Psoas muscle (tissue), 8 donors: Measurements from ENCODE around the gene MICB. TPM values are rescaled to one million over a fixed set of nuclear protein-coding genes. Genes with fewer than 3 reads are reported as not detected.

Source experiments
- ATAC-seq, 4 donors: fragments of 200-7000 bp; cut with Tn5 transposase; one replicate each; pipeline ENCODE4 v1.9.1; 2020; ENCODE audit warnings: moderate library complexity in 3 of 4, mild to moderate bottlenecking in 2 of 4
- DNase-seq, 2 donors: peaks; one replicate each; pipeline ENCODE4 v3.0.0-alpha.2; 2020
- H3K27ac ChIP-seq: fragments of 200-600 bp; one replicate; pipeline ENCODE4 v1.8.0; 2022
- H3K27me3 ChIP-seq, 3 donors: fragments of 200-600 bp in 1 of 3; one replicate each; pipeline versions ENCODE4 v1.6.1 to v1.8.0; 2013 to 2022; ENCODE audit warnings: low read length in 2 of 3, mild to moderate bottlenecking in 2 of 3, moderate library complexity in 1 of 3; ENCODE audit not compliant: insufficient read depth in 3 of 3
- H3K36me3 ChIP-seq, 2 donors: fragments of 200-600 bp in 1 of 2; one replicate each; pipeline versions ENCODE4 v1.6.1 to v1.8.0; 2013 to 2022; ENCODE audit warnings: low read depth in 1 of 2, mild to moderate bottlenecking in 1 of 2, moderate library complexity in 1 of 2; ENCODE audit not compliant: insufficient read depth in 1 of 2
- H3K4me1 ChIP-seq: fragments of 200-600 bp; one replicate; pipeline ENCODE4 v1.8.0; 2022
- H3K4me3 ChIP-seq: fragments of 200-600 bp; one replicate; pipeline ENCODE4 v1.8.0; 2022; ENCODE audit warnings: mild to moderate bottlenecking
- H3K9me3 ChIP-seq: fragments of 200-600 bp; one replicate; pipeline ENCODE4 v1.8.0; 2022
- WGBS, 3 donors: extraction: QIAGEN DNeasy Blood & Tissue Kit; methylation state at CpG; one replicate each; pipeline versions ENCODE4 v1.1.6 to v1.1.7; 2013; 5-methylcytosine and 5-hydroxymethylcytosine counted together
- intact Hi-C, 2 donors: fragments of 100-400 bp; cut with DNase I; formaldehyde crosslinking; loops; one replicate each; pipeline versions ENCODE4 v1.11.0 to v1.14.2; 2022
- polyA plus RNA-seq, 3 donors: library from polyadenylated mRNA; stranded (reverse); fragments of 200-250 nt; gene quantifications; one replicate each; pipeline ENCODE4 v1.2.3, GENCODE V29; 2013
- total RNA-seq, 4 donors: library from RNA; stranded (reverse); fragmentation: NEBNext Ultra II Directional in 2 of 4; extraction: Animal tissue kit (Norgen Biotek cat#: 25700) in 2 of 4; gene quantifications; one replicate each; pipeline versions ENCODE4 v1.2.1 to v1.2.4, GENCODE V29; 2021 to 2023
- TF ChIP-seq, protein P1 (sequence below): fragments of 200-600 bp; IDR thresholded peaks from one replicate; pipeline ENCODE4 v1.8.0; 2022; ENCODE audit warnings: antibody characterized with exemption
- donor health status: healthy with polysubstance abuse.
- donor health status: DM: no; HTN: no; CAD: no; lungs with moderate emphysema.
- donor health status: Bipolar disorder and iron deficiency.
- donor health status: healthy.
- donor health status: DM: yes; HTN: yes; CAD: no.
- donor health status: DM: no; HTN: no; CAD: no.
- donor health status: DM: no; HTN: no; CAD: no.
- donor health status: DM: yes; HTN: yes; CAD: no.

The MICB gene
- total and polyA plus RNA-seq, 7 donors = 0.25 to 1.0 (median 0.65) TPM

DNA sequence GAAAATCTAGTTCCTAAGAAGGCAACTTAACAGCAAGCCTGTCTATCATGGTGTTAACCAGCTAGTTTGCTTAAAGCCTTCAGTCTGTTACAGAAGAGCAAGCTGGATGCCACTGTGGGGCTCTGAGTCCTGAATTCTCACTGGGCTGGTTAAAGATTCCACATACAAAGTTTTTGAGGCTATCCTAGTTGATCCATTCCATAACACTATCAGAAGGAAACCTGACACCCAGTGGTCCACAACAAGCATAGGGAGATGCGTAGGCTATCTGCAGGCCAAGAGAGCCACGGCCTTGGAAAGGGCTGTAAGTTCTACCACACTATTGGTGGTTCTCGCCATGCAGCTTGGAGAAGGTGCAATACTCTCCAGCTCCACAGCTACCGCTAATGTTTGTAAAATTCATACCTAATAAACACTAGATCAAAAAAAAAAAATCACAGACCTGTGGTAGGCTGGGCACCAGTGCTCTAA, 30.4 kb downstream of the MICB start:
- ATAC-seq (peak; percentile 6 to 18 (median 13)), DNase-seq (no peak)
- Histone ChIP-seq H3K27me3 (no peaks in the 10 kb centered on the region), H3K4me3 (no peak overlapping the region), H3K27ac (no peak overlapping the region), H3K9me3 (no peaks in the 10 kb centered on the region), H3K36me3 (peaks cover 7 to 40% of the 10 kb centered on the region in 2 donors), H3K4me1 (no peaks in the 10 kb centered on the region)
- intact Hi-C loops = no loop called here
- WGBS, 3 donors = 79 to 84% (median 84%) methylated on average over 4 of the region's 4 CpGs
- TF ChIP-seq, protein P1, sequence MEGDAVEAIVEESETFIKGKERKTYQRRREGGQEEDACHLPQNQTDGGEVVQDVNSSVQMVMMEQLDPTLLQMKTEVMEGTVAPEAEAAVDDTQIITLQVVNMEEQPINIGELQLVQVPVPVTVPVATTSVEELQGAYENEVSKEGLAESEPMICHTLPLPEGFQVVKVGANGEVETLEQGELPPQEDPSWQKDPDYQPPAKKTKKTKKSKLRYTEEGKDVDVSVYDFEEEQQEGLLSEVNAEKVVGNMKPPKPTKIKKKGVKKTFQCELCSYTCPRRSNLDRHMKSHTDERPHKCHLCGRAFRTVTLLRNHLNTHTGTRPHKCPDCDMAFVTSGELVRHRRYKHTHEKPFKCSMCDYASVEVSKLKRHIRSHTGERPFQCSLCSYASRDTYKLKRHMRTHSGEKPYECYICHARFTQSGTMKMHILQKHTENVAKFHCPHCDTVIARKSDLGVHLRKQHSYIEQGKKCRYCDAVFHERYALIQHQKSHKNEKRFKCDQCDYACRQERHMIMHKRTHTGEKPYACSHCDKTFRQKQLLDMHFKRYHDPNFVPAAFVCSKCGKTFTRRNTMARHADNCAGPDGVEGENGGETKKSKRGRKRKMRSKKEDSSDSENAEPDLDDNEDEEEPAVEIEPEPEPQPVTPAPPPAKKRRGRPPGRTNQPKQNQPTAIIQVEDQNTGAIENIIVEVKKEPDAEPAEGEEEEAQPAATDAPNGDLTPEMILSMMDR = no peak

DNA sequence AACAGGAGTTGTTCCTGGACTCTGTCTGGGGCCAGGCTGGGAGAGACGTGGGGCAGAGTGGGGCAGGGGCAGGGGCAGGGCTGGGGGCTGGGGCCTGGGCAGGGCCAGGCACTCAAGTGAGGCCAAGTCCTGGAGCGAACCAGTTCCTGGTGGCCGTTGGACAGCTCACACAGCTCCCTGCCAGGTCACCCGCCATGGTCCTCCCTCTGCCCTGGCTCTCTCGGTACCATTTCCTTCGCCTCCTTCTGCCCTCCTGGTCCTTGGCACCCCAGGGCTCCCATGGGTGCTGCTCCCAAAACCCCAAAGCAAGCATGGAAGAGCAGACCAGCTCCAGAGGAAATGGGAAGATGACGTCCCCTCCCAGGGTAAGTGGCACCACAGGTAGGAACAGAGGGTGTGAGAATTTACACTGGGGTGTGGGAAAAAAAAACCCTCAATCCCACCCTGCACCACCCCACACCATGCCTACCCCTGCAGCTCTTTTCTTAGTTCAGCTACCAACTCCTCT, 30.9 kb downstream of the MICB start, which contains the start of gene MCCD1:
Gene MCCD1 (plus strand): TSS at position 142 of the 508 bp plus-strand sequence. CDS start 53 bp downstream, at position 195.
- WGBS, 3 donors = 45 to 63% (median 61%) methylated on average over 5 to 7 of the region's 7 CpGs
- ATAC-seq (peak; percentile 28 to 55 (median 40)), DNase-seq (no peak)
- H3K4me1 ChIP-seq = no peaks in the 10 kb centered on the region
- no peaks in the 10 kb centered on the region for H3K27me3 ChIP-seq
- peaks cover 10 to 45% of the 10 kb centered on the region in 2 donors for H3K36me3 ChIP-seq
- no peak within 1 kb of the TSS for H3K4me3 ChIP-seq
- TF ChIP-seq, protein P1 = no peak
- no peaks in the 10 kb centered on the region for H3K9me3 ChIP-seq
- intact Hi-C loops = no loop called here
- no peak within 1 kb of the TSS for H3K27ac ChIP-seq

DNA sequence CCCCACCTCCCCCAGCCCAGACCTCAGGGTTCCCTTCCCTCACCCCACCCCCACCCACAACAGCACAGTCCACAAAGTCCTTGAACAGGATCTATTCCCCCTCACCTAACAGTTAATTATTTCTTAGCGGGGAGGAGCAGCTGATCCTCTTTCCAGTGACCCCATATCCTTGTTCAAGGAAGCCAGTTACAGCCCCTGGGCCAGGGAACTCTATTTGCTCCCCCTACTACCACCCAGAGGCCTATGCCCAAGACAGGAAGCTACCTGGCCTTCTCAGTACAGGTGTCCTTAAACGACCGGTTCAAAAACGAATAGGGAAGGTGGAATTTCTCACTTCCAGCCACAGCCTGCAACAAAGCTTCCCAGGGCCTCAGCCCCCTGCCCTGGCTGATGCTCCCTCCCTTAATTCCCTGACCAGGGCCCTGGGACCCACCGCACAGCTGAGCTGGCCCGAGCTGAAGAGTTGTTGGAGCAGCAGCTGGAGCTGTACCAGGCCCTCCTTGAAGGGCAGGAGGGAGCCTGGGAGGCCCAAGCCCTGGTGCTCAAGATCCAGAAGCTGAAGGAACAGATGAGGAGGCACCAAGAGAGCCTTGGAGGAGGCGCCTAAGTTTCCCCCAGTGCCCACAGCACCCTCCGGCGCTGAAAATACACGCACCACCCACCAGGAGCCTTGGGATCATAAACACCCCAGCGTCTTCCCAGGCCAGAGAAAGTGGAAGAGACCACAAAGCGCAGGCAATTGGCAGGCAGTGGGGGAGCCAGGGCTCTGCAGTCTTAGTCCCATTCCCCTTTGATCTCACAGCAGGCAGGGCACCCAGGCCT, 31.6 kb downstream of the MICB start:
- Histone ChIP-seq H3K4me3 (no peak overlapping the region), H3K4me1 (no peaks in the 10 kb centered on the region), H3K27ac (no peak overlapping the region), H3K9me3 (no peaks in the 10 kb centered on the region), H3K36me3 (peaks cover 10 to 52% of the 10 kb centered on the region in 2 donors), H3K27me3 (no peaks in the 10 kb centered on the region)
- ATAC-seq = peak; percentile 17 to 36 (median 28)
- TF ChIP-seq, protein P1 = no peak
- 40 to 45% (median 44%) methylated on average over 12 of the region's 12 CpGs for WGBS, 3 donors
- DNase-seq = no peak
- intact Hi-C loops = no loop called here

DNA sequence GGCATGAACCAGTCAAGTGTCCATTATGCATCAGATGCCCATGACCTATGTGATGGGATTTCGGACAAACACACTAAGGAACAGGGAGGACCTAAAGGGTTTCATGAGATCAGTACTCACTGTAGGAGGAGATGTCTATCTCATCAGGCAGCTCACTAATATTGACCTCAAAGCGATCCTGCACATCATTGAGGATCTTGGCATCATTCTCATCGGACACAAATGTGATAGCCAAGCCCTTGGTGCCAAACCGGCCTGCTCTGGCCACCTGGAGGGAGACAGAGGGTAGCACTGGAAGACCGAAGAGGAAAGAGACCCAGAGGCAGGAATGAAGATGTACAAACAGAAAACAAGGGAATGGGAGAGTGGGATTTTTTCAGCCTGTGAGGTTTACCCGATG, 32.7 kb downstream of the MICB start:
- no peaks in the 10 kb centered on the region for H3K27me3 ChIP-seq
- no peak overlapping the region for H3K4me3 ChIP-seq
- no peak overlapping the region for H3K27ac ChIP-seq
- H3K4me1 ChIP-seq = no peaks in the 10 kb centered on the region
- intact Hi-C loops = no loop called here
- H3K36me3 ChIP-seq = peaks cover 16 to 63% of the 10 kb centered on the region in 2 donors
- 40 to 63% (median 48%) methylated on average over 5 to 6 of the region's 6 CpGs for WGBS, 3 donors
- no peak for DNase-seq
- TF ChIP-seq, protein P1 = no peak
- H3K9me3 ChIP-seq = no peaks in the 10 kb centered on the region
- ATAC-seq = no peak
